Keratinocyte (primary cell): ENCODE measurements around the gene CD247. TPM values are rescaled to one million over a fixed set of nuclear protein-coding genes. Genes with fewer than 3 reads are reported as not detected.

ENCODE experiments used
- DNase-seq: peaks from one replicate; pipeline ENCODE4 v3.0.0-alpha.2; 2011; ENCODE audit warnings: low read depth, missing footprints, low spot score
- FAIRE-seq: peaks from 2 replicates; lab custom pipeline; 2011; peaks lifted over from hg19 to GRCh38; lab: Jason Lieb, UNC
- H2AFZ ChIP-seq: 2 replicates; pipeline ENCODE4 v1.6.0; 2012; ENCODE audit warnings: low read length, control low read depth, inconsistent platforms; ENCODE audit not compliant: control insufficient read depth
- H3K27ac ChIP-seq: 2 replicates; pipeline ENCODE4 v1.5.1; 2011; ENCODE audit warnings: low read length; ENCODE audit not compliant: control insufficient read depth, insufficient read depth
- H3K27me3 ChIP-seq: 3 replicates; pipeline ENCODE4 v1.6.0; 2011; ENCODE audit warnings: low read length; ENCODE audit not compliant: control insufficient read depth, insufficient read depth; ENCODE audit errors: extremely low read depth
- H3K36me3 ChIP-seq, 2 experiments: 2 replicates in 1 of 2; 3 replicates in 1 of 2; pipeline ENCODE4 v1.5.1; 2011; ENCODE audit warnings: low read length in 2 of 2, mild to moderate bottlenecking in 1 of 2; ENCODE audit not compliant: control insufficient read depth in 2 of 2, insufficient read depth in 2 of 2; ENCODE audit errors: extremely low read depth in 1 of 2
- H3K4me1 ChIP-seq: 3 replicates; pipeline ENCODE4 v1.5.1; 2011; ENCODE audit warnings: low read length; ENCODE audit not compliant: control insufficient read depth, insufficient read depth; ENCODE audit errors: extremely low read depth
- H3K4me2 ChIP-seq: 3 replicates; pipeline ENCODE4 v1.6.0; 2011; ENCODE audit warnings: low read depth, low read length; ENCODE audit not compliant: control insufficient read depth, insufficient read depth; ENCODE audit errors: extremely low read depth
- H3K4me3 ChIP-seq, 3 experiments: fragments of 200-600 bp in 1 of 3; sonication (generic) in 1 of 3; 2 replicates in 2 of 3; 3 replicates in 1 of 3; pipeline ENCODE4 v1.5.1; 2011 to 2016; ENCODE audit warnings: low read length in 3 of 3, mild to moderate bottlenecking in 3 of 3, control low read depth in 2 of 3, inconsistent platforms in 1 of 3, low read depth in 1 of 3, mixed read lengths in 1 of 3, mixed run types in 1 of 3, moderate library complexity in 1 of 3; ENCODE audit not compliant: control insufficient read depth in 2 of 3, insufficient read depth in 2 of 3; ENCODE audit errors: extremely low read depth in 1 of 3
- H3K79me2 ChIP-seq: 2 replicates; pipeline ENCODE4 v1.6.0; 2012; ENCODE audit warnings: low read length; ENCODE audit not compliant: control insufficient read depth, insufficient read depth
- H3K9ac ChIP-seq: 3 replicates; pipeline ENCODE4 v1.6.0; 2011; ENCODE audit warnings: low read length; ENCODE audit not compliant: control insufficient read depth, insufficient read depth; ENCODE audit errors: extremely low read depth
- H3K9me1 ChIP-seq: 3 replicates; pipeline ENCODE4 v1.6.0; 2011; ENCODE audit warnings: low read length; ENCODE audit not compliant: control insufficient read depth, insufficient read depth; ENCODE audit errors: extremely low read depth
- H3K9me3 ChIP-seq: 2 replicates; pipeline ENCODE4 v1.5.1; 2012; ENCODE audit warnings: low read depth, low read length; ENCODE audit not compliant: control insufficient read depth
- H4K20me1 ChIP-seq: 3 replicates; pipeline ENCODE4 v1.6.0; 2011; ENCODE audit warnings: low read length; ENCODE audit not compliant: control insufficient read depth, insufficient read depth; ENCODE audit errors: extremely low read depth
- EZH2 ChIP-seq: IDR thresholded peaks from one replicate; pipeline ENCODE4 v1.6.1; 2012; ENCODE audit warnings: inconsistent platforms, mild to moderate bottlenecking, low read length, moderate library complexity
- dilution Hi-C: fragments of 300-500 bp; cut with MboI; formaldehyde crosslinking; loops from one replicate; pipeline ENCODE4 v1.7.0; 2020; ENCODE audit warnings: low sequenced_read_pairs; ENCODE audit not compliant: extremely low pct_ligation_motif_present
- polyA plus RNA-seq, 5 experiments: library from polyadenylated mRNA; depleted of rRNA in 3 of 5; stranded (reverse) in 3 of 5; stranded (forward) in 1 of 5; unstranded in 1 of 5; fragments of >200 nt; gene quantifications; 1 replicate in 1 of 5; 2 replicates in 3 of 5; 3 replicates in 1 of 5; pipeline versions ENCODE4 v1.2.1 to v1.2.3, GENCODE V29; 2011 to 2012; ENCODE audit warnings: missing spikeins in 2 of 5, low read depth in 1 of 5, low replicate concordance in 1 of 5
- TF ChIP-seq, protein P1 (sequence below), 3 experiments: IDR thresholded peaks in 1 of 3; conservative IDR thresholded peaks in 1 of 3; optimal IDR thresholded peaks in 1 of 3; 2 replicates in 2 of 3; 3 replicates in 1 of 3; pipeline versions ENCODE3 to v1.5.1; 2011; ENCODE audit warnings: low read length in 3 of 3, mild to moderate bottlenecking in 3 of 3, moderate library complexity in 2 of 3, control low read depth in 1 of 3, inconsistent platforms in 1 of 3; ENCODE audit not compliant: insufficient read depth in 2 of 3; ENCODE audit errors: extremely low read depth in 1 of 3

CD247 gene
- polyA plus RNA-seq, 1 donor (not counting 4 experiments of a cell fraction or from before 2014, with no cell fraction given), result not detected

DNA sequence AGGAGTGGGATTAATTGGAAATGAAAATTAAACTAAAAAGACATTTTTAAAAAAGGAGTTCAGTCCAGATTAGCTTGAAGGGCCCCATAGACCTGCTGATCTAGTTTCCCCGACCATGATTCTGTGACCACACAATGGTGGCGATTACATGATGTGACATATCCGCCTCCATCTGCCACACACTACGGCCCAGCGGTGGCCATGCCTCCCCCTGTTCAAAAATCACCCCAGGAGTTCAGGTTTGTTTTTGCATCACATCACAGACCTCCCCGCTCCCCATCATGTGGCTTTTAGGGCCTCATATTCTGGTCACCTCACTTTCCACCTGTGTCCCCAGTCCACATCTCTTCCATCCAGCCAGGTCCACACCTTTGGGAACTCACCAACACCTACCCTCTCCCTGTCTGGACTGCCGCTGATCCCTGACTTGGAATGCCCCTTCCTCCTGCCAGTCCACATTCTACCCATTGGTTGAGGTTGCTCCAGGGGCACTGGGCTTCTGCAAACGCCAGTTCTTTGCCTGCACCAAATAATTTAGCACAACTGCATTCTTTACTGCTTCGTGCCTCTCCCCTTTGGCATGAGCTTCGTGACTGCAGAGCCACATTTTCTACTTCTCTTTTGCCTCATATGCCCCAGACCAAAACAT, 38.9 kb downstream of the CD247 start:
- Histone ChIP-seq H3K36me3 (no peaks in the 10 kb centered on the region), H3K9me3 (no peaks in the 10 kb centered on the region), H3K4me2 (no peak overlapping the region), H3K9me1 (no peaks in the 10 kb centered on the region), H3K27me3 (peaks cover 4% of the 10 kb centered on the region), H3K9ac (no peak overlapping the region), H3K79me2 (no peaks in the 10 kb centered on the region), H3K4me3 (no peak overlapping the region), H2AFZ (no peak overlapping the region), H4K20me1 (no peaks in the 10 kb centered on the region), H3K4me1 (no peaks in the 10 kb centered on the region), H3K27ac (no peak overlapping the region)
- dilution Hi-C loops, result no loop called here
- no peak for TF ChIP-seq EZH2
- TF ChIP-seq, protein P1, sequence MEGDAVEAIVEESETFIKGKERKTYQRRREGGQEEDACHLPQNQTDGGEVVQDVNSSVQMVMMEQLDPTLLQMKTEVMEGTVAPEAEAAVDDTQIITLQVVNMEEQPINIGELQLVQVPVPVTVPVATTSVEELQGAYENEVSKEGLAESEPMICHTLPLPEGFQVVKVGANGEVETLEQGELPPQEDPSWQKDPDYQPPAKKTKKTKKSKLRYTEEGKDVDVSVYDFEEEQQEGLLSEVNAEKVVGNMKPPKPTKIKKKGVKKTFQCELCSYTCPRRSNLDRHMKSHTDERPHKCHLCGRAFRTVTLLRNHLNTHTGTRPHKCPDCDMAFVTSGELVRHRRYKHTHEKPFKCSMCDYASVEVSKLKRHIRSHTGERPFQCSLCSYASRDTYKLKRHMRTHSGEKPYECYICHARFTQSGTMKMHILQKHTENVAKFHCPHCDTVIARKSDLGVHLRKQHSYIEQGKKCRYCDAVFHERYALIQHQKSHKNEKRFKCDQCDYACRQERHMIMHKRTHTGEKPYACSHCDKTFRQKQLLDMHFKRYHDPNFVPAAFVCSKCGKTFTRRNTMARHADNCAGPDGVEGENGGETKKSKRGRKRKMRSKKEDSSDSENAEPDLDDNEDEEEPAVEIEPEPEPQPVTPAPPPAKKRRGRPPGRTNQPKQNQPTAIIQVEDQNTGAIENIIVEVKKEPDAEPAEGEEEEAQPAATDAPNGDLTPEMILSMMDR (optimal IDR thresholded peaks at IDR 0.05 in 1 of 3, IDR thresholded peaks at IDR 0.05 in 1 of 3, conservative IDR thresholded peaks at IDR 0.05 in 1 of 3; ENCODE audit: extremely low read depth in 1 of 3, insufficient read depth in 2 of 3, low read length in 3 of 3), result no peak
- DNase-seq (no peak), FAIRE-seq (no peak)

DNA sequence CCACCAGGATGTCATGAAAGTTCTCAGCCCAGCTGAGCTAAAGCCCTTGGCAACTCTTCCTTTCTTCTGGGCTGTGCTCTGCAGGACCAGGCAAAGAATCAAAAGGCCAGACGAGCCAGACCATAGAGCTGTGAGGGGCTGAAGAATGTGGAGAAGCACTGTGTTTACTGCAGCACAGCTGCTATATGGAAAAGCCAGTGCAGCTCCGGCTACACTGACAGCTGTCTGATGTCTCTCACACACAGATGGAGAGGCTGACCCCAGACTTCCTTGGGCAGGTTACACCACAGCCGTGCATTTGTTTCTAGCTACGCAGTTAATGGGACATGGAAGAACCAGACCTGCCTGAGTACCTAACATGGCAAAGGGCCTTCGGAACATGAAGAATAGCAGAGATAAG, 40.3 kb downstream of the CD247 start:
- Histone ChIP-seq H3K27ac (no peak overlapping the region), H3K4me3 (no peak overlapping the region), H3K9me1 (no peaks in the 10 kb centered on the region), H3K79me2 (no peaks in the 10 kb centered on the region), H2AFZ (no peak overlapping the region), H4K20me1 (no peaks in the 10 kb centered on the region), H3K4me2 (no peak overlapping the region), H3K27me3 (peaks cover 11% of the 10 kb centered on the region), H3K9me3 (no peaks in the 10 kb centered on the region), H3K4me1 (no peaks in the 10 kb centered on the region), H3K36me3 (no peaks in the 10 kb centered on the region), H3K9ac (no peak overlapping the region)
- DNase-seq (no peak), FAIRE-seq (no peak)
- no peak for TF ChIP-seq EZH2
- TF ChIP-seq, protein P1 (optimal IDR thresholded peaks at IDR 0.05 in 1 of 3, IDR thresholded peaks at IDR 0.05 in 1 of 3, conservative IDR thresholded peaks at IDR 0.05 in 1 of 3; ENCODE audit: extremely low read depth in 1 of 3, insufficient read depth in 2 of 3, low read length in 3 of 3), result no peak
- dilution Hi-C loops, result no loop called here
